Keratinocyte (primary cell): ENCODE results near the gene RFX3.

Experiments
- CTCF ChIP-seq, 3 experiments: IDR thresholded peaks in 1 of 3; conservative IDR thresholded peaks in 1 of 3; optimal IDR thresholded peaks in 1 of 3; 2 replicates in 2 of 3; 3 replicates in 1 of 3; pipeline versions ENCODE3 to v1.5.1; 2011; ENCODE audit warnings: low read length in 3 of 3, mild to moderate bottlenecking in 3 of 3, moderate library complexity in 2 of 3, control low read depth in 1 of 3, inconsistent platforms in 1 of 3; ENCODE audit not compliant: insufficient read depth in 2 of 3; ENCODE audit errors: extremely low read depth in 1 of 3
- EZH2 ChIP-seq: IDR thresholded peaks from one replicate; pipeline ENCODE4 v1.6.1; 2012; ENCODE audit warnings: inconsistent platforms, mild to moderate bottlenecking, low read length, moderate library complexity

- TF ChIP-seq CTCF (optimal IDR thresholded peaks at IDR 0.05 in 1 of 3, IDR thresholded peaks at IDR 0.05 in 1 of 3, conservative IDR thresholded peaks at IDR 0.05 in 1 of 3; ENCODE audit: extremely low read depth in 1 of 3, insufficient read depth in 2 of 3, low read length in 3 of 3) (no peak), EZH2 (no peak)
These were observed 535 bp downstream of the RFX3 start for GRCh38 chr9:3525096-3525835.
